ENCODE data around the gene PLCB3.
A peak's percentile ranks its signal among the peaks of the same experiment; 100 is the strongest.

The PLCB3 gene

GRCh38 chr11:64222651-64223000 lies 28.7 kb upstream of the PLCB3 start:
- no peak for DNase-seq

- no peak for DNase-seq
Measured at GRCh38 chr11:64223001-64223651, 28.2 kb upstream of the PLCB3 start.

- no peak for DNase-seq
Measured at GRCh38 chr11:64224151-64224890, 27.0 kb upstream of the PLCB3 start.

GRCh38 chr11:64224891-64225607 lies 26.3 kb upstream of the PLCB3 start:
- DNase-seq: no peak

DNA sequence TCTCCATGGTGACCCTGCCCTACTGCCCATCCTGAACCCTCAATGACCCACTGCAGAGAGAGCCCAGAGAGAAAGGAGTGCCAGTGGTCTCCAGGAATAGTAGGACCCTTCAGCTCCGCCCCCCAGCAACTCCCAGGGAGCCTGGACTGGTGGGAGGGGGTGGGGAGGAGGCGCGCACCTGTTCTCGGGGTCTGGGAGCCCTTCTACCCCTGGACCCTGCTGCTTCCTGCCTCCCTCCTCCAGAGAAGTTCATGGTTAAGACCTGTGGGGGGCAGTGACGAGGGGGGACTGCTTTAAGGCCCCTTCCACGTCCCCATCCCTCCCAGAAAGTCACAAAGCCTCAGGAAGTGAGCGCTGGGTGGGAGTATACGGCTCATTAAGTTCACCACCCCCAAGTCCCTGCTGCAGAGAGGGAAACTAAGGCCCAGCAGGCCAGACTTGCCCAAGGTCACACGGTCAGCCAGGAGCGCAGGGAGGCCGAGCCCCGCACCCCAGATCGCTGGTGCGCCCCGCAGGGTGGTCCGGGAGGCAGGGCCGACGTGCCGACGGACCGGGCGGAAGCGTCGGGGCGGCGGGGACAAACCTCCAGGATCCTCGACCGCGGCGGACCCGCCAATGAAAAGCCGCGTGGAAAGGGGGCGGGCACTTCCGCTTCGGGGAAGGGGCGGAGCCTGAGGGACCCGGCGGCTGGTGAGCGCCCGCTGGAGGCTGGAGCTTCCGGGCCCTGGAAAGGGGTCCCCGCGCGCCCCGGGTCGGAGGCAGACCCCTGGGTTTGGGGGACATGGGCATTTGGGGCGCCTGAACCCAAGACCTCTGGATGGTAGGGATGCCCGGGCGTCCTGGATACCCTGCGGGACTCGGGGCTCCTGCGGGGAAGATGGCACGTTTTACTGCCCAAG lies 25.5 kb upstream of the PLCB3 start, which contains the start of the genes NUDT22 and TRPT1:
TSS of gene NUDT22 (plus strand) at position 667 of the 899 bp plus-strand sequence. CDS start 379 bp downstream, outside the sequence.
TSS of gene TRPT1 (minus strand) at position 579 of the 899 bp plus-strand sequence. CDS start at position 253, 326 bp downstream.
- peak; percentile 48 to 75 for DNase-seq

DNA sequence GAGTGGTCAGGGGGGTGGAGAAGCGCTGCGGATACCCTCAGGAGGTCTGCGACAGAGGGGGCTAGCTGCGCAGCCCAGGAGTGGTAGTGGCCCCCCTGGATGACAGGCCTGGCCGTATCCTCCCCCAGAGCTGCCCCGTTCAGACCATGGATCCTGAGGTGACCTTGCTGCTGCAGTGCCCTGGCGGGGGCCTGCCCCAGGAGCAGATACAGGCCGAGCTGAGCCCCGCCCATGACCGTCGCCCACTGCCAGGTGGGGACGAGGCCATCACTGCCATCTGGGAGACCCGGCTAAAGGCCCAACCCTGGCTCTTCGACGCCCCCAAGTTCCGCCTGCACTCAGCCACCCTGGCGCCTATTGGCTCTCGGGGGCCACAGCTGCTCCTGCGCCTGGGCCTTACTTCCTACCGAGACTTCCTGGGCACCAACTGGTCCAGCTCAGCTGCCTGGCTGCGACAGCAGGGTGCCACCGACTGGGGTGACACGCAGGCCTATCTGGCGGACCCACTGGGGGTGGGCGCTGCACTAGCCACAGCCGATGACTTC lies 24.8 kb upstream of the PLCB3 start:
- DNase-seq: peak; percentile 44 to 58

GRCh38 chr11:64227405-64227956 lies 23.8 kb upstream of the PLCB3 start:
- no peak for DNase-seq

DNA sequence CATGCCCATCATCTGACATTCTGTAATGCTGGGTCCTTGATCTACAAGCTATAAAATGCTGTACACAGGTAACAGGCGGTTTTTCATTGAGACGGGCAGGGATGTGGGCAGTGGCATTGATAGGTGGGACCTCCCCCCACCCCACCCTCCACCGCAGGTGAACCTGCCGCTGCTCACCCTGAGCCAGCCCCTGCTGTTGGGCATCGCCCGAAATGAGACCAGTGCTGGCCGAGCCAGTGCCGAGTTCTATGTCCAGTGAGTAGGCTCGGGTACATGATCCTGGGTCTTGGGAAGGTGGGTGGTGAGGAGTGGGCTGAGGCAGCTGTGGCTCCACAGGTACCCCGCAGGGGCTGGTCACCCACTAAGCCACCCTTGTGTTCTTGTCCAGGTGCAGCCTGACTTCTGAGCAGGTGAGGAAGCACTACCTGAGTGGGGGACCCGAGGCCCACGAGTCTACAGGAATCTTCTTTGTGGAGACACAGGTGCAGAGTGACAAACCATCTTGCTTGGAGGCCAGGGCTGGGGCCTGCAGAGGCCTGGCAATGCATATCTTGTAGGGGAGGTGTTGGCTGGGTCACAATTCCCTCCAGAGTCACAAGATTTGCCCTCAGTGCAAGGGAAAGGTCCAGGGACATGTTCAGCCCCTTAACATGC lies 22.1 kb upstream of the PLCB3 start:
- DNase-seq: no peak

DNA sequence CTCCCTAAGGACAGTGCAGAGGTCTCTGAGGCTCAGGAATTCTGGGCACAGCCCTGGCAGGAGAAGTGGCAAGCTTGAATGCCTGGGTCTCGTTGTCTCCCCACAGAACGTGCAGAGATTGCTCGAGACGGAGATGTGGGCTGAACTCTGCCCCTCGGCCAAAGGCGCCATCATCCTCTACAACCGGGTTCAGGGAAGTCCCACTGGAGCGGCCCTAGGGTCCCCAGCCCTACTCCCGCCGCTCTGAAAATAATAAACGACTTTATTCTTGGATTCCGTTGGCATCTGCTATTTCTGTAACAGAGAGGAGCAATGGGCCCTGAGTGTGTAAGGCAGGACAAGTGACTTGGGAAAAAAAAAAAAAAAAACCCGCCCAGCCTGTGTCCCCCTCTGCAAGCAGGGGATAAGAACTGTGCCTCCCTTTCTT lies 21.6 kb upstream of the PLCB3 start:
- no peak for DNase-seq

DNA sequence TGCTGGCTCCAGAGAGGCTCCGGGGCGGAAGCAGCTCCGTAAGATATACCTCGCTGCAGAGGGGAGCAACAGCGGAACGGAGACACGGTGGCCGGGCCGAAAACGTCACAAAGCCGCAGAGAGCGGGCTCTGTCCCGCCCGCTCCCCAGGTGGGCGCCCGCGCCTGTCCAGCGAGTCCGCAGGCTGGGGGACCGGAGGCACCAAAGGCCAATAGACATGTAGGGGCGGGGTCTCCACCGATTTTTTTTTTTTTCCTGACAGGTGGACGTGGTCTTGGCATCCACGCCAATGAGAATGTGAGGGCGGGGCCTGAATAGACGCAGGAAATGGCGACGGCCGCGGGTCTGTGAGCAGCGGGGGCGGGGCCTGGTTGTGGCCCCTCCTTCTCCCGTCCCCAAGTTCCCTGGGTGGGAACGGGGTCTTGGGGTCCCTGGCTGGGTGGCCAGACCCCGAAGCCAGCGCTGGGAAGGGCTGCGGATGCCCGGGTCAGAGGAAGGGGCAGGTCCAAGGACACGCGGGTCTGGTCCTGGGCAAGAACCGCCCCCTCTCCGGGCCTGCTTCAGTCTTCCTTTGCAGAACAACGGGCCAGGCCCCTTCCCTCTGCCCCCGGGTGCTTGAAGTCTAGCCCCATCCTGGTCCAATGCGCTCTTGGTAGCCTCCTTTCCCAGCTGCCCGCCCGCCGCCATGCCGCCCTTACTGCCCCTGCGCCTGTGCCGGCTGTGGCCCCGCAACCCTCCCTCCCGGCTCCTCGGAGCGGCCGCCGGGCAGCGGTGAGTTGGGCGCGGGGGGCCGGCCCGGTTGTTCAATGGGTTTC lies 21.0 kb upstream of the PLCB3 start, which contains the start of gene DNAJC4:
TSS of gene DNAJC4 (plus strand) at position 378 of the 814 bp plus-strand sequence. CDS start at position 685, 307 bp downstream.
- DNase-seq: peak; percentile 86 to 87

- DNase-seq: no peak
Measured at GRCh38 chr11:64230985-64231365, 20.4 kb upstream of the PLCB3 start.

DNA sequence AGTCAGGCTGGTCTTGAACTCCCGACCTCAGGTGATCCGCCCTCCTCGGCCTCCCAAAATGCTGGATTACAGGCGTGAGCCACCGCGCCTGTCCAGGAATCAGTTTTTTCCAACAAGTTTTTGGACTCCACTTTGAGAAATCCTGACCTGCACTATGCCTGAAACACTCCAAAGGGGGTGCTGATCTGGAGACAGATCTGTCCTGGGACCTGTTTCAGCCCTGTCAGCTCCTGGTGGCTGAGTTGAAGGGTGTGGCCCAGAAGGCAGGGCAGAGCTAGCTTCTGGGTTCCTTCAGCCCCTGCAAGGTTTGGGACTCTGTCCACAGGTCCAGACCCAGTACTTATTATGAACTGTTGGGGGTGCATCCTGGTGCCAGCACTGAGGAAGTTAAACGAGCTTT lies 19.8 kb upstream of the PLCB3 start:
- no peak for DNase-seq

DNA sequence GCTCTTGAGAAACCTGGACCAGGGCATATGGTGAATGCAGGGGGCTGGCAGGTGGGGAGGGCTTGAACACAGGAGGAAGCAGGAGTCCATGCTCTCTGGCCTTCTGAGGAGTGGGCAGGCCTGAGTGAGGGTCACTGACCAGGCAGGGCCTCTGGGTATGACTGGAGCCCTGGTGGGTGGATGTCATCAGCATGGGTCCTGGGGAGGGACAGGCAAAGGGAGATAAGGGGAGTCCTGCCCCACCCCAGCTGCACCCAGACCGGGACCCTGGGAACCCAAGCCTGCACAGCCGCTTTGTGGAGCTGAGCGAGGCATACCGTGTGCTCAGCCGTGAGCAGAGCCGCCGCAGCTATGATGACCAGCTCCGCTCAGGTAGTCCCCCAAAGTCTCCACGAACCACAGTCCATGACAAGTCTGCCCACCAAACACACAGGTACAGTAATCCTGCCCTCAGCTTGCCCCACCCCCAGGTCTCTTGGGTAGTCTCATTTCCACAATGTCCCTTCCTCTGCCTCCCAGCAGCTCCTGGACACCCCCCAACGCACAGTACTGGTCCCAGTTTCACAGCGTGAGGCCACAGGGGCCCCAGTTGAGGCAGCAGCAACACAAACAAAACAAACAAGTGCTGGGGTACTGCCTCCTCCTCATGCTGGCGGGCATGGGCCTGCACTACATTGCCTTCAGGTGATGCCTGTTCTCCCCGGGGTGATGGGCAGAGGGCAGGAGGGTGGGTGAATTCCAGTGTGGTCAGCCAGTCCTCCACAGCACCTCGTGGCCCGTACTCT lies 19.0 kb upstream of the PLCB3 start:
- no peak for DNase-seq

DNA sequence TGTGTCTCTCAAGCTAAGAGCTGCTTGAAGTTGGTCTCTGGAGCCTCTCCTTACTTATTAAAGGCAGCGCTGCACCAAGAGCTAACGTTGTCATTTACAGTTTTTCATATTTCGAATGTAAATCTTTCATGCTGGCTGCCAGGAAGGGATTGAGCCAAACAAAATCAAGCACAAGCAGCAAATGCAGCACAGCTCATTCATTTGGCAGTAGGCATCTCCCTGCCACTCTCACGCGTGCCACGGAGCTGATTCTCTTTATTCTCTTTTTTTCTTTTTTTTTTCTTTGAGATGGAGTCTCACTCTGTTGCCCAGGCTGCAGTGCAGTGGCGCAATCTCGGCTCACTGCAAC lies 18.4 kb upstream of the PLCB3 start:
- no peak for DNase-seq

DNA sequence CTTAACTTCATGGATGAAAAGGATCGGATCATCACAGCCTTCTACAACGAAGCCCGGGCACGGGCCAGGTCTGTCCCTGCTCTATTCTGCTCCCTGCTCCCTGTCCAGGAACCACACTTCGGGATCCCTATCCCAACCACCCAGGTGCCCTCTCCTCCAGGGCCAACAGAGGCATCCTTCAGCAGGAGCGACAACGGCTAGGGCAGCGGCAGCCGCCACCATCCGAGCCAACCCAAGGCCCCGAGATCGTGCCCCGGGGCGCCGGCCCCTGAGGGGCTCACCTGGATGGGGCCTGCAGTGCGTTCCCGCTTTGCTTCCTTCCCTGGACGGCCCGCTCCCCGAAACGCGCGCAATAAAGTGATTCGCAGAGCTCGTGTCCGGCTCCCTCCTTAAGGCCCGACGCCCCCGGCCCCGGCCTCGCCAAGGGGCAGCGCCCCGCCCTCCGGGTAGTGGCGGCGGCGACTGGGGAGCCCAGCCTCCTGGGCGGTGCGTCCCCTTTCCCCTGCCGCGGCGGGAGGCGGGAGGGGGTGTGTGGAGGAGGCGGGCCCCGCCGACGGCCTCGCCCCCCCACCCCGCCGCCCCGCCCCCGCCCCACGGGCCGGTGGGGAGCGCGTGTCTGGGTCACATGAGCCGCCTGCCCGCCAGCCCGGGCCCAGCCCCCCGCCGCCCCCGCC lies 17.3 kb upstream of the PLCB3 start, which contains the start of gene VEGFB:
TSS of gene VEGFB (plus strand) at position 672 of the 674 bp plus-strand sequence. CDS start 250 bp downstream, outside the sequence.
- peak in 1 of 2 experiments; percentile 37 for DNase-seq

- DNase-seq: peak in 1 of 2 experiments; percentile 33
Measured at GRCh38 chr11:64234647-64235379, 16.5 kb upstream of the PLCB3 start.

- DNase-seq: no peak
Measured at GRCh38 chr11:64235437-64236161, 15.7 kb upstream of the PLCB3 start.
